Right cardiac atrium (tissue), 5 donors: ENCODE measurements around the gene EXOSC3. TPM values are rescaled to one million over a fixed set of nuclear protein-coding genes. Genes with fewer than 3 reads are reported as not detected.

Experiments used
- ATAC-seq, 2 donors: fragments of 200-7000 bp; cut with Tn5 transposase; one replicate each; pipeline versions ENCODE4 v1.8.0 to v1.9.1; 2020; ENCODE audit warnings: moderate library complexity in 2 of 2, mild to moderate bottlenecking in 1 of 2
- DNase-seq, 3 donors: peaks; one replicate each; pipeline ENCODE4 v3.0.0-alpha.2; 2020
- H3K27ac ChIP-seq: one replicate; pipeline ENCODE4 v1.5.1; 2013; ENCODE audit warnings: mild to moderate bottlenecking, low read length, control low read depth, moderate library complexity
- H3K27me3 ChIP-seq: one replicate; pipeline ENCODE4 v1.6.1; 2013; ENCODE audit not compliant: control insufficient read depth, insufficient read depth
- H3K4me1 ChIP-seq: one replicate; pipeline ENCODE4 v1.6.1; 2013; ENCODE audit warnings: low read length; ENCODE audit not compliant: control insufficient read depth, insufficient read depth
- H3K4me3 ChIP-seq: one replicate; pipeline ENCODE4 v1.5.1; 2013; ENCODE audit warnings: low read length, control low read depth
- H3K9me3 ChIP-seq: one replicate; pipeline ENCODE4 v1.6.1; 2013; ENCODE audit warnings: low read length; ENCODE audit not compliant: control insufficient read depth
- WGBS: extraction: QIAGEN DNeasy Blood & Tissue Kit; methylation state at CpG from one replicate; pipeline ENCODE4 v1.1.7; 2013; 5-methylcytosine and 5-hydroxymethylcytosine counted together
- intact Hi-C, 4 donors: fragments of 100-400 bp; cut with DNase I; formaldehyde crosslinking; loops; one replicate each; pipeline versions ENCODE4 v1.11.0 to v1.14.0; 2022 to 2023
- polyA plus RNA-seq: library from polyadenylated mRNA; stranded (reverse); fragments of 200-250 nt; gene quantifications from one replicate; pipeline ENCODE4 v1.2.3, GENCODE V29; 2013
- total RNA-seq, 4 donors: library from RNA; stranded (reverse); fragmentation: NEBNext Ultra II Directional; extraction: Animal tissue kit (Norgen Biotek cat#: 25700); gene quantifications; one replicate each; pipeline ENCODE4 v1.2.1, GENCODE V29; 2021
- donor health status: healthy with polysubstance abuse.
- donor health status: DM: no; HTN: yes; CAD: no.
- donor health status: DM: no; HTN: no; CAD: no.
- donor health status: DM: no; HTN: yes; CAD: no; lungs with severe emphysema.
- donor health status: DM: yes; HTN: yes; CAD: no.

Gene EXOSC3
- total and polyA plus RNA-seq, 5 donors, result 15.7 to 23.9 (median 19.8) TPM

DNA sequence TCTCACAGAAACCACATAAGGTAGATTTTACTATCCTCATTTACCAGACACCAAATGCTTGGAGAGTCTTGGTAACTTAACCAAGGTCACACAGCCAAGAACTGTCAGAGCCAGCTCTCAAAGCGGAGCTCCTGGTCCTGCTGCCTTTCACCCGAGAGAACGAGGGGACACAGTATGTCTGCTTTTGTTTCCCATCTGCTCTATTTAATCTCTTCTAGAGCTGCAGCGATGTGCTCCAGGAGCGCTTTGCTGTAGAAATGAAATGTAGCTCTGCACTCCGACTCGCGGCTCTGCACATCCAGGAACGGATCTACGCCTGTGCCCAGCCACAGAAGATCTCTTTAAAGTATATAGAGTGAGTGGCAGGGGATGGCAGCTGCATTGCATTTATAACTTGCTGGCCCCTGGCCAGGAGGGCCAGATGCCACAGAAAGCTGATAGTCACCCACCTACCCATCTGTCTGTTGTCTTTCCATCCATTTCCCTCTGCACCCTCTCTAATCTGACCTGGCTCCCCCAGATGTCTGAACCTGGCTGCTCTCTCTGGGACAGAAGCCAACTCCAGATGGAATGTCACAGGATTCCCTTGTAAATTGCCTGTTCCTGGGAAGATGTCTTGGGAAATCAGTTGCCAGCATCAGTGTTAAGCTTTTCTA lies 52.6 kb downstream of the EXOSC3 start:
- H3K27ac ChIP-seq, result no peak overlapping the region
- DNase-seq, result no peak
- H3K9me3 ChIP-seq, result no peaks in the 10 kb centered on the region
- H3K4me1 ChIP-seq, result no peaks in the 10 kb centered on the region
- H3K4me3 ChIP-seq, result no peak overlapping the region
- no peak for ATAC-seq
- no peaks in the 10 kb centered on the region for H3K27me3 ChIP-seq
- intact Hi-C loops, result no loop called here
- 47% methylated on average over 10 of the region's 10 CpGs for WGBS

DNA sequence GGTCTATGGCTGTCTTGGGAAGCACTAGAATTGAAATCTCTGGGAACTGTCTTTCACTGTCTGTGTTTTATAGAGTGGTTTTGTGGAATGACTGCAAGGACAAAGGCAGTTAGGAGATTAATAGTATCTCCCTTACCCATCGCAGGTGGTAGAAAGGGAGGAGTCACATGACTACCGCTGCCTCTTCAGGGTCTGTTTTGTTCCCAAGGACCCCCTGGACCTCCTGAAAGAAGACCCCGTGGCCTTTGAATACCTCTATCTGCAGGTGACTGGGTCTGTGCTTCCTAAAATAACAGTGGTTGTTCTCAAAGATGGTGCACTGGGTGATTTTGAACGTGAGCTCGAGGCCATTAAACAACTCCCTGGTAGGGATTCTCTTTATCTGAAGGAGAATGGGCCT lies 54.0 kb downstream of the EXOSC3 start:
- ATAC-seq (no peak), DNase-seq (no peak)
- no peaks in the 10 kb centered on the region for H3K27me3 ChIP-seq
- no peaks in the 10 kb centered on the region for H3K9me3 ChIP-seq
- H3K4me3 ChIP-seq, result no peak overlapping the region
- 54% methylated on average over 5 of the region's 5 CpGs for WGBS
- intact Hi-C loops, result no loop called here
- no peaks in the 10 kb centered on the region for H3K4me1 ChIP-seq
- H3K27ac ChIP-seq, result no peak overlapping the region

- WGBS, result 76% methylated on average over 3 of the region's 3 CpGs
- H3K4me3 ChIP-seq, result no peak overlapping the region
- no peaks in the 10 kb centered on the region for H3K9me3 ChIP-seq
- intact Hi-C loops, result no loop called here
- no peaks in the 10 kb centered on the region for H3K27me3 ChIP-seq
- ATAC-seq (no peak), DNase-seq (no peak)
- H3K27ac ChIP-seq, result no peak overlapping the region
- H3K4me1 ChIP-seq, result no peaks in the 10 kb centered on the region
These were observed 54.6 kb downstream of the EXOSC3 start for GRCh38 chr9:37730256-37730655.

Other genes starting within 250 kb of the EXOSC3 start
- gene FBXO10, start 208.7 kb downstream of the EXOSC3 start, total RNA-seq, result 1 to 10 TPM; 5.5 to 7.8 (median 7.5) TPM
- 3.5 TPM for gene FBXO10, start 208.7 kb downstream of the EXOSC3 start, polyA plus RNA-seq
- 10 to 100 TPM; 53.4 to 61.6 (median 57.6) TPM for gene TOMM5, start 192.5 kb downstream of the EXOSC3 start, total RNA-seq
- gene TOMM5, start 192.5 kb downstream of the EXOSC3 start, polyA plus RNA-seq, result 111 TPM
- gene FRMPD1, start 134.1 kb downstream of the EXOSC3 start, total RNA-seq, result 1 to 10 TPM in 3 of 4 donors, under 1 TPM in 1; 0.28 to 1.8 (median 1.3) TPM
- gene FRMPD1, start 134.1 kb downstream of the EXOSC3 start, polyA plus RNA-seq, result 0.59 TPM
- 1 to 10 TPM; 4.8 to 6.1 (median 5.2) TPM for gene TRMT10B, start 31.3 kb downstream of the EXOSC3 start, total RNA-seq
- 3.3 TPM for gene TRMT10B, start 31.3 kb downstream of the EXOSC3 start, polyA plus RNA-seq
- 10 to 100 TPM; 15.6 to 18.8 (median 16.6) TPM for gene DCAF10, start 15.7 kb upstream of the EXOSC3 start, total RNA-seq
- 7.7 TPM for gene DCAF10, start 15.7 kb upstream of the EXOSC3 start, polyA plus RNA-seq
- gene SLC25A51, start 119.1 kb upstream of the EXOSC3 start, total RNA-seq, result 10 to 100 TPM; 21.1 to 29.4 (median 25.9) TPM
- gene SLC25A51, start 119.1 kb upstream of the EXOSC3 start, polyA plus RNA-seq, result 13.1 TPM